NCI-H146 (cell line): ENCODE results near the gene ADIPOR2.
"Not testable (repeated sequence)": the region's sequence is repeated elsewhere in the genome, so short reads cannot be mapped to it uniquely, and the experiment has no call there.

Source experiments
- DNase-seq: peaks from one replicate; lab custom pipeline; 2025; lab: John Stamatoyannopoulos, UW

ADIPOR2 gene

GRCh38 chr12:1703771-1704722 lies 13.2 kb downstream of the ADIPOR2 start:
- DNase-seq = no peak

DNA sequence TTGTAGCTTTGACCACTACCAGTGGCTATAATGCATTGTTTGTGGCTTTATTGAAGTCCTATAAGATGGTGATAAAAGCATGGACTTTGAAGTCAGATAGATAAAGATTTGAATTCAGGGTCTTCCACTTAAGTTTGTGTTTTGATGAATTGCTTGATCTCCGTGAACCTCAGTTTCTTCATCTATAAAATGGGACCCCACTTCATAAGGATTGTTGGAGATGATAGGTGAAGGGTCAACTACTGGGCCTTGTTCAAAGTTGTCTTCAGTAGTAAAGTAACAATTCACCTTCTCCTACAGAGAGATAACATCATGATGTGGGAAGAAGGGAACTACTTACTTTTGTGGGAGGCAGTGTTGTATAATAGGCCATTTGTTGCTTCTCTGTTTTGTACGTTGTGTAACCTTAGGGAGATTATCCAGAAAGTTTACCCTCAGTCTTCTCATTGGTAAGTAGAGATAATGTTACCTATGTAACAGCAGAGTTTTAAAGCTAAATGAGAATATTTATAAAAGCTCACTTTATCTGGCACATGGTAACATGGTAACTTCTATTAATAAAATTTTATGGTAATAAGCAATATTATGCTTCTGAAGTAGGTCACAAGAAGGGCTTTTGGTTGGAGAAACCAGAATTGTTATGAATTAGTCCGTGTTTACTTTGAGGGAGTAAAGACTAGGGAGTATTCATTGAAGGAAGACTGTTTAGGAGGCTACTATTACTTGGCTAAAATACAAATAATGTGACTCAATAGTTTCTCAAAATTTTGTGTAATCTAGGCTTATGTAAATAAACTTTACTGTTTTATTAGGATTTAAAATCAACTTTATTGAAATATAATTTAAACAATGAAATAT lies 15.1 kb downstream of the ADIPOR2 start:
- no peak for DNase-seq

DNA sequence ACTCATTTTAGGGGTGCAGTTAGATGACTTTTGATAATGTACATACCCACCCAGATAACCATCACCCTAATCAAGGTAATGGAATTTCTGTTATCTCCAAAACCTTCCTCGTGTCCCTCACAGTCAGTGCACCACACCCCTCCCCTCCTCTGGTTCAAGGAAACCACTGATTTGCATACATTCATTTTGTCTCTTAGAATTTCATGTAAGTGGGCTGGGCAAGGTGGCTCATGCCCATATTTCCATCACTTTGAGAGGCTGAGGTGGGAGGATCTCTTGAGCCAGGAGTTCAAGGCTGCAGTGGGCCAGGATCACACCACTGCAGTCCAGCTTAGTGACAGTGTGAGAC lies 15.7 kb downstream of the ADIPOR2 start:
- no peak for DNase-seq

DNA sequence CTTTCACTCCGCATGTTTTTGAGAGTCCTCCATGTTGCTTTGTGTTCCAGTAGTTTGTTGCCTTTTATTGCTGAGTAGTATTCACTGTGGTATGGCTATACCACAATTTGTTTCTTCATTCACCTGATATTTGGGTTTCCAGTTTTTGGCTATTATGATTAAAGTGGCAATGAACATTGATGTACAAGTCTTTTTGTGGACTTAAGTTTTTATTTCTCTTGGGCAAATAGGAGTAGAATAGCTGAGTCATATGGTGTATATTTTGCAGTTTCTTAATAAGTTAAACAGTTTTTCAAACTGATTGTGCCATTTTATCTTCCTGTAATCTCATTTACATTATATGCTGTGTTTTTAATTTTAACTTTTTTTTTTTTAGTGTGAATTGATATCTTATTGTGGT lies 16.2 kb downstream of the ADIPOR2 start:
- no peak for DNase-seq

DNA sequence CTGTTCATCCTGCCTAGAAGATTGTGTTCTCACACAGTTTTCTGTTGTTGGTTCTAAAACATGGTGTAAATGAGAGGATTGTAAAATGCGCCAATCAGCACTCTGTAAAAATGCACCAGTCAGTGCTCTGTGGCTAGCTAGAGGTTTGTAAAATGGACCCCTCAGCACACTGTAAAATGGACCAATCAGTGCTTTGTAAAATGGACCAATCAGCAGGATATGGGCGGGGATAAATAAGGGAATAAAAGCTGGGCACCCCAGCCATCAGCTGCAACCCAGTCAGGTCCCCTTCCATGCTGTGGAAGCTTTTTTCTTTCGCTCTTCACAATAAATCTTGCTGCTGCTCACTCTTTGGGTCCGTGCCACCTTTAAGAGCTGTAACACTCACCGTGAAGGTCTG lies 19.1 kb downstream of the ADIPOR2 start:
- not testable (repeated sequence) for DNase-seq

DNA sequence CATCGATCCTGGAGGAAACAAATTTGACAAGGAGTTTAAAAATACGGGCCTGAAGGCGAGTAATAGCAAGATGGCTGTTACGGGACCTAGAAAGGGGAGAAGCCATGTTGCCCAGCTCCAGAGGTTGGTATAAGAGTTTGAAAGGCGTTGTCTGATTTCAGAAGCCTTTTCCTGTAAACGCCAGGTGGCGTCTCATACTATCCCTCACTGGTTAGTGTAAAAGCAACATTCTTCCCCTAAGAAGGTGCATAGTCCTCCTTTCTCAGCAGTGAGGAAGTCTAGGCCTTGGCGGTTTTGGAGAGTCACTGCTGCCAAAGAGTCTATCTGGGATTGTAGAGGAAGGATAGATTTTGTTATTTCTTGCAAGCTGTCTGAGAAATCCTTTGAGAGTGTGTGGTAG lies 20.0 kb downstream of the ADIPOR2 start:
- not testable (repeated sequence) for DNase-seq

- DNase-seq = not testable (repeated sequence)
These were observed 20.8 kb downstream of the ADIPOR2 start for GRCh38 chr12:1711536-1712211.

DNA sequence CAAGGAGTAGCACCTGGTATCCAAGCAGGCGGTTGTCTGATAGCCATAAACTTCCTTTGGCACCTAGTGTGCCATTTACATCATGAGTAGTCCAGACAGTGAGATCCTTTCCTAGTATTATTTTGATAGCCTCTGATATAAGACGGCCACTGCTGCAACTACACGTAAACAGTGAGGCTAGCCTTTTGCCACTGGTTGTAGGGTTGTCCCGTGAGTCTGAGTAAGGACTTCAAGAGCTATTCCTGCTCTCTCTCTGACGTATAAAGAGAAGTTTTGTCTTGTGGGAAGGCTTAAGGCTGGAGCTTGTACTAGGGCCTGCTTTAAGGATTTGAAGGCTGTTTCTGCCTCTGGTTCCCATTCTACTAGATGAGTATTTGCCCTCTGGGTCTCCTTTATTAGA lies 21.4 kb downstream of the ADIPOR2 start:
- not testable (repeated sequence) for DNase-seq

- not testable (repeated sequence) for DNase-seq
These were observed 22.0 kb downstream of the ADIPOR2 start for GRCh38 chr12:1712852-1713251.

- DNase-seq = not testable (repeated sequence)
These were observed 23.0 kb downstream of the ADIPOR2 start for GRCh38 chr12:1713783-1714348.

DNA sequence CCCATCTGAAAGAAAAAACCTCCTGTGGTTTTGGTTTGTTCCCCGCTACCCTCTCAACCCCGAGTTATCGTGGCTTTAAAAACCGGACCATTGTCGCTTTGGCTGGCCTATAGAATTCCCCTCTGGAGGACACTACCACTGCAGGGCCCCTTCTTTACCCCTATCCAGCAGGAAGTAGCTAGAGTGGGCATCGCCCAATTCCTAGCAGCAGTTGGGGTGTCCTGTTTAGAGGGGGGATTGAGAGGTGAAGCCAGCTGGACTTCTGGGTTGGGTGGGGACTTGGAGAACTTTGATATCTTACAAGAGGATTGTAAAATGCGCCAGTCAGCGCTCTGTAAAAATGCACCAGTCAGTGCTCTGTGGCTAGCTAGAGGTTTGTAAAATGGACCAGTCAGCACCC lies 24.6 kb downstream of the ADIPOR2 start:
- DNase-seq = not testable (repeated sequence)

GRCh38 chr12:1716215-1716862 lies 25.5 kb downstream of the ADIPOR2 start:
- no peak for DNase-seq

DNA sequence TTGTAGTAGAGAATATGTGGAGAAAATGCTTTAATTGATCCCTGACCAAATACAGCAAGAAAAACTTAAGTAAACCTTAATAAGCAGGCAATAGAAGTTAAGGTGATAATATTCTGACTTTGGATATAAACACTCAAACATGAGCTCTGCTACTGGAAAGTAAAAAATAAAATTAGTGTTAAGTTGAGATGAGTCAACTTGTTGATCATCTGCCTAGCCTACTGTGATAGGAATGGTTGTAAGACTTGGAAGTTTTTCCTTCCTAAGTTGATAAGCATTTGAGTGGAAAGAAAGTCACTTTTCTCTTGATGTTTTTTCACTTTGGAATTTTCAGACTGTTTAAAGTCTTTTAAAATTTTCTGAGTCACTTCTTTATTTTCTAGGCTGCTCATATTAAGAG lies 26.0 kb downstream of the ADIPOR2 start:
- no peak for DNase-seq

- DNase-seq = no peak
These were observed 28.3 kb downstream of the ADIPOR2 start for GRCh38 chr12:1719139-1719538.

- peak; percentile 18 for DNase-seq
These were observed 29.6 kb downstream of the ADIPOR2 start for GRCh38 chr12:1720494-1720893.

- DNase-seq = no peak
These were observed 32.9 kb downstream of the ADIPOR2 start for GRCh38 chr12:1723721-1724120.

DNA sequence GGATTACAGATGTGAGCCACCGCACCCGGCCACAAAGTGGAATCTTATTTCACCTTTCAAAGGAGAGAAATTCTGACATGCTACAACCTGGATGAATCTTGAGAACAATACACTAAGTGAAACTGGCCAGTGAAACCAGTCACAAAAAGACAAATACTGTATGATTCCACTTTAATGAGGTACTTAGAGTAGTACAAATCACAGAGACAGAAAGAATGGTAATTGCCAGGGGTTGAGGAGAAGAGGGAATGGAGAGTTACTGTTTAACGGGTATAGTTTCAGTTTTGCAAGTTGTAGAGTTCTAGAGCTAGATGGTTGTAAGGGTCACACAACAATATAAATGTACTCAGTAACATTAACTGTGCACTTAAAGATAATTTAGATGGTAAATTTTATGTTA lies 33.4 kb downstream of the ADIPOR2 start:
- no peak for DNase-seq

DNA sequence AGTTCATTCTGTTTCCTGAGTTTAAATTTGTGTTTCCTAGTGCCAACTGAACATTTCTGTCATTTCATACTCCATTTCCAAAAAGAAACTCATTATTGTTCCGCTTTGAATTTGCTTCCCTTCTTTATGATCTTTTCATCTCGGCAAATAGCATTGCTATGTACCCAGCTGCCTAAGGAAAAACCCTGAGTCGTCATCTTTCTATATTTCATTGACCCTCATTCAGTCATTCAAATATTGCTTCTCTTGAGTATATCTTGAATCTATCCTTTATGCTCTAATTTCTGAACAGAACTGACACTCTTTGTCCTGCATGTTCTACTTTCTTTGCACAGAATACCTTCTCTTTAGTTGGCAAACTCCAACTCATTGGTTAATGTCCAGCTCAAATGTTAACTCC lies 35.9 kb downstream of the ADIPOR2 start:
- DNase-seq = no peak

- DNase-seq = no peak
These were observed 38.0 kb downstream of the ADIPOR2 start for GRCh38 chr12:1728824-1729223.

DNA sequence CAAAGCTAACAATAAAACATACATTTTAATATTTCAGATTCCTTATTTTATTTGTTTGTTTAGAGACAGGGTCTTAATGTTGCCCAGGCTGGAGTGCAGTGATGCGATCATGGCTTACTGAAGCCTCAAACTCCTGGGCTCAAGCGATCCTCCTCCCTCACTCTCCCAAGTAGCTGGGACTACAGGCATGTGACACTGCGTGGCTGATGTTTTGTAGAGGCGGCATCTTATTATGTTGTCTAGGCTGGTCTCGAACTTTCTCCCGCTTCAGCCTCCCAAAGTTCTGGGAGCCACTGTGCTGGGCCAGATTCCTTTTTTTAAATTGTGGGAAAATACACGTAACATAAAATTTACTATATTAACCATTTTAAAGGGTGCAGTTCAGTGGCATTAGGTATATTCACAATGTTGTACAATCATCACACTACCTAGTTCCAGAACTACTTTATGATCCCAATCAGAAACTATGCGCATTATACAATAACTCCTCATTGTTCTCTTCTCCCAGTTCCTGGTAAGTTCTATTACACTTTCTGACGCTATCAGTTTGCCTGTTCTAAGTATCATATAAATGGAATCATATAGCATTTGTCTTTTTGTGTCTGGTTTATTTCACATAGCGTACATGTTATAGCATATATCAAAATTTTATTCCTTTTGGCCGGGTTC lies 40.3 kb downstream of the ADIPOR2 start:
- no peak for DNase-seq

DNA sequence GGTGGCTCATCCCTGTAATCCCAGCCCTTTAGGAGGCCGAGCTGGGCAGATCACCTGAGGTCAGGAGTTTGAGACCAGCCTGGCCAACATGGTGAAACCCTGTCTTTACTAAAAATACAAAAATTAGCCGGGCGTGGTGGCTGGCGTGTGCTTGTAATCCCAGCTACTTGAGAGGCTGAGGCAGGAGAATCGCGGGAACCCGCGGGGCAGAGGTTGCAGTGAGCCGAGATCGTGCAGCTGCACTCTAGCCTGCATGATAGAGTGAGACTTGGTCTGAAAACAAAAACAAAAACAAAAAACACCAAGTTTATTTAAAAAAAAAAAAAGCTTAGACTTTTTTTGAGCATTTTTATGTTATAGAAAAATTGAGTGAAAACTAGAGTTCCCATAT lies 40.8 kb downstream of the ADIPOR2 start:
- not testable (repeated sequence) for DNase-seq
